ENCODE data around the gene FHOD1.

DNA sequence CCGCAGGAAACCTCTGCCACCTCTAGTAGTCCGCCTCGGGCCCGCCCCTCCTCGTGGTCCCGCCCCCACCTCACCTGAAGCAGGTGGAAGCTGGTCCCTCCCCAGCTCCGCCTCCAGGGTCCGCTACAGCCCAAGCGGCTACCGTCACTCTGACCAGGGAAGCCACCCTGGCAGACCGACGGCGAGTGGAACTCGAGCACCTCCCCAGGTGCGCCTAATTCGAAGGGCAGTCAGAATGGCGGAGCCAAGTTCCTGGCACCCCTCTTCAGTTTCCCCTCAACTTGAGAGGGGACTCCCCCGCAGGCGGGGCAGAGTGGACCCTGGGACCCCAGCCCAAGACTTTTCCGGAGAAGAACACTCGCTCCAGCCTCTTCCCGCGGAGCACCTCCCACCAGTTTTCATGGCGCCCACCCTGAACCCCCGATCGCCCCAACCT, 507 bp downstream of the FHOD1 start:
- TF ChIP-seq, protein P1, sequence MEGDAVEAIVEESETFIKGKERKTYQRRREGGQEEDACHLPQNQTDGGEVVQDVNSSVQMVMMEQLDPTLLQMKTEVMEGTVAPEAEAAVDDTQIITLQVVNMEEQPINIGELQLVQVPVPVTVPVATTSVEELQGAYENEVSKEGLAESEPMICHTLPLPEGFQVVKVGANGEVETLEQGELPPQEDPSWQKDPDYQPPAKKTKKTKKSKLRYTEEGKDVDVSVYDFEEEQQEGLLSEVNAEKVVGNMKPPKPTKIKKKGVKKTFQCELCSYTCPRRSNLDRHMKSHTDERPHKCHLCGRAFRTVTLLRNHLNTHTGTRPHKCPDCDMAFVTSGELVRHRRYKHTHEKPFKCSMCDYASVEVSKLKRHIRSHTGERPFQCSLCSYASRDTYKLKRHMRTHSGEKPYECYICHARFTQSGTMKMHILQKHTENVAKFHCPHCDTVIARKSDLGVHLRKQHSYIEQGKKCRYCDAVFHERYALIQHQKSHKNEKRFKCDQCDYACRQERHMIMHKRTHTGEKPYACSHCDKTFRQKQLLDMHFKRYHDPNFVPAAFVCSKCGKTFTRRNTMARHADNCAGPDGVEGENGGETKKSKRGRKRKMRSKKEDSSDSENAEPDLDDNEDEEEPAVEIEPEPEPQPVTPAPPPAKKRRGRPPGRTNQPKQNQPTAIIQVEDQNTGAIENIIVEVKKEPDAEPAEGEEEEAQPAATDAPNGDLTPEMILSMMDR (IDR thresholded peaks at IDR 0.05; ENCODE audit: low read length): no peak
- no peak for TF ChIP-seq EZH2 (IDR thresholded peaks at IDR 0.05; ENCODE audit: borderline replicate concordance, low read length)
